Epidermal melanocyte (primary cell): ENCODE measurements around the gene RTN4RL2.

Source experiments
- DNase-seq: peaks from one replicate; pipeline ENCODE4 v3.0.0; 2011; ENCODE audit warnings: low spot score; ENCODE audit not compliant: insufficient read length

RTN4RL2 gene

GRCh38 chr11:57460022-57460757, at the start of gene RTN4RL2:
Gene RTN4RL2 (plus strand): TSS chr11:57460528. CDS start chr11:57460866, 338 bp downstream.
- DNase-seq, result peak; percentile 71

- no peak for DNase-seq
Measured at GRCh38 chr11:57413681-57414080, 46.6 kb upstream of the RTN4RL2 start.

GRCh38 chr11:57414612-57415212, 45.6 kb upstream of the RTN4RL2 start:
- no peak for DNase-seq

- DNase-seq, result no peak
Measured at GRCh38 chr11:57416436-57416835, 43.9 kb upstream of the RTN4RL2 start.

- DNase-seq, result no peak
Measured at GRCh38 chr11:57417056-57417455, 43.3 kb upstream of the RTN4RL2 start.

GRCh38 chr11:57418131-57418530, 42.2 kb upstream of the RTN4RL2 start:
- no peak for DNase-seq

- DNase-seq, result no peak
Measured at GRCh38 chr11:57419146-57419545, 41.2 kb upstream of the RTN4RL2 start.

GRCh38 chr11:57421066-57421465, 39.3 kb upstream of the RTN4RL2 start:
- no peak for DNase-seq

GRCh38 chr11:57421805-57422204, 38.5 kb upstream of the RTN4RL2 start:
- DNase-seq, result no peak

GRCh38 chr11:57422669-57423068, 37.7 kb upstream of the RTN4RL2 start:
- DNase-seq, result no peak

GRCh38 chr11:57424137-57424791, 36.1 kb upstream of the RTN4RL2 start:
- DNase-seq, result no peak

- no peak for DNase-seq
Measured at GRCh38 chr11:57424792-57425564, 35.4 kb upstream of the RTN4RL2 start.

- no peak for DNase-seq
Measured at GRCh38 chr11:57425565-57426438, 34.5 kb upstream of the RTN4RL2 start.

GRCh38 chr11:57426439-57426928, 33.8 kb upstream of the RTN4RL2 start:
- DNase-seq, result no peak

GRCh38 chr11:57426929-57427726, 33.2 kb upstream of the RTN4RL2 start, which contains the start of gene SLC43A3:
Gene SLC43A3 (minus strand): TSS chr11:57427121. CDS start chr11:57426172, 949 bp downstream.
- DNase-seq, result peak; percentile 41

GRCh38 chr11:57427727-57428082, 32.6 kb upstream of the RTN4RL2 start:
- DNase-seq, result no peak

- no peak for DNase-seq
Measured at GRCh38 chr11:57428643-57429042, 31.7 kb upstream of the RTN4RL2 start.

GRCh38 chr11:57429946-57430345, 30.4 kb upstream of the RTN4RL2 start:
- DNase-seq, result no peak

- no peak for DNase-seq
Measured at GRCh38 chr11:57430952-57431351, 29.4 kb upstream of the RTN4RL2 start.

- no peak for DNase-seq
Measured at GRCh38 chr11:57432149-57432561, 28.2 kb upstream of the RTN4RL2 start.
